ENCODE data around the gene SECISBP2. TPM values are rescaled to one million over a fixed set of nuclear protein-coding genes. Genes with fewer than 3 reads are reported as not detected.

SECISBP2 gene
- polyA plus RNA-seq, 2 of the 4 experiments (the other 2 are of a cell fraction), result 16.3 to 43.4 TPM

- TF ChIP-seq ELK1 (IDR thresholded peaks at IDR 0.05; ENCODE audit: low read depth, low read length) (no peak), CBX2 (IDR thresholded peaks at IDR 0.05; ENCODE audit: borderline replicate concordance, low read depth) (no peak), HEYL (CRISPR knock-in tag; IDR thresholded peaks at IDR 0.05) (no peak), RCOR1 (IDR thresholded peaks at IDR 0.05; ENCODE audit: low read depth, low read length) (no peak), USF2 (IDR thresholded peaks at IDR 0.05) (no peak), MYC (IDR thresholded peaks at IDR 0.05; ENCODE audit: borderline replicate concordance, low read length) (no peak)
Observed at GRCh38 chr9:89352451-89352850, 34.2 kb downstream of the SECISBP2 start (continued).

GRCh38 chr9:89352874-89353649, 34.8 kb downstream of the SECISBP2 start:
- no peaks in the 10 kb centered on the region for H3K9me3 ChIP-seq
- ATAC-seq (no peak), DNase-seq (ENCODE audit: low read depth in 1 of 2, low spot score in 1 of 2) (no peak), FAIRE-seq (no peak)
- ChIA-PET CTCF (interaction anchor here (0.6 to 1.4 kb wide), 5 partner anchors 12 to 154 kb away, joined by 3 to 4 read pairs (median 3); no protein-coding TSS in a partner anchor), POLR2A (no interaction called here)
- WGBS (ENCODE audit: missing lambda C conversion rate), result 88% methylated on average over 8 of the region's 8 CpGs
- H3K27ac ChIP-seq, result no peak overlapping the region
- no peaks in the 10 kb centered on the region for H3K4me1 ChIP-seq
- TF ChIP-seq E2F6 (IDR thresholded peaks at IDR 0.05; ENCODE audit: borderline replicate concordance, low read depth) (no peak), CEBPB (IDR thresholded peaks at IDR 0.05) (no peak), HOXA7 (CRISPR knock-in tag; IDR thresholded peaks at IDR 0.05) (no peak), KDM5A (IDR thresholded peaks at IDR 0.05) (no peak), NR3C1 (IDR thresholded peaks at IDR 0.05) (no peak), SMC3 (IDR thresholded peaks at IDR 0.05) (no peak), EHMT2 (IDR thresholded peaks at IDR 0.05; ENCODE audit: low read depth) (no peak), POLR2AphosphoS2 (conservative IDR thresholded peaks at IDR 0.05; ENCODE audit: low read length) (no peak), HES2 (IDR thresholded peaks at IDR 0.05) (no peak), TP53 (CRISPR knock-in tag; IDR thresholded peaks at IDR 0.05) (no peak), ATOH8 (CRISPR knock-in tag; IDR thresholded peaks at IDR 0.05; ENCODE audit: low read depth) (no peak)
- H3K4me3 ChIP-seq, result no peak overlapping the region
- no peak overlapping the region for H3K4me2 ChIP-seq

GRCh38 chr9:89353989-89354388, 35.7 kb downstream of the SECISBP2 start:
- Histone ChIP-seq H3K4me3 (no peak overlapping the region), H3K4me2 (no peak overlapping the region), H3K9me3 (no peaks in the 10 kb centered on the region), H3K27ac (no peak overlapping the region), H3K4me1 (no peaks in the 10 kb centered on the region)
- DNase-seq (ENCODE audit: low read depth in 1 of 2, low spot score in 1 of 2) (peak in 1 of 2 experiments; percentile 15), FAIRE-seq (no peak), ATAC-seq (peak; percentile 41 to 48; a peak in 1 of 6 replicates)
- ChIA-PET POLR2A (no interaction called here), CTCF (interaction anchor here (1.2 to 1.4 kb wide), 3 partner anchors 11 to 27 kb away, joined by 3 to 4 read pairs (median 4); no protein-coding TSS in a partner anchor)
- TF ChIP-seq RAD21 (conservative IDR thresholded peaks at IDR 0.05 in 1 of 2, IDR thresholded peaks at IDR 0.05 in 1 of 2), result no peak
- no peak for TF ChIP-seq EHF (CRISPR knock-in tag; IDR thresholded peaks at IDR 0.05)
- TF ChIP-seq ZNF302 (CRISPR knock-in tag; IDR thresholded peaks at IDR 0.05), result no peak
- no peak for TF ChIP-seq ATOH8 (CRISPR knock-in tag; IDR thresholded peaks at IDR 0.05; ENCODE audit: low read depth)
- TF ChIP-seq ESRRA (IDR thresholded peaks at IDR 0.05; ENCODE audit: borderline replicate concordance, low read length), result no peak
- no peak for TF ChIP-seq POLR2A (IDR thresholded peaks at IDR 0.05; ENCODE audit: low read length)
- no peak for TF ChIP-seq RFX5 (IDR thresholded peaks at IDR 0.05)
- WGBS (ENCODE audit: missing lambda C conversion rate), result 82% methylated on average over 3 of the region's 3 CpGs
